Body of pancreas (tissue), 4 donors: ENCODE measurements around the gene ROR1. TPM values are rescaled to one million over a fixed set of nuclear protein-coding genes. Genes with fewer than 3 reads are reported as not detected.

ENCODE experiments used
- ATAC-seq: fragments of 150-250 bp; one replicate; pipeline ENCODE4 v1.9.1; 2016
- DNase-seq, 4 donors: peaks; one replicate each; pipeline ENCODE4 v3.0.0-alpha.2; 2019
- H3K27ac ChIP-seq, 4 donors: fragments of 200-600 bp; sonication (generic); 1 replicate in 3 of 4; 2 replicates in 1 of 4; pipeline versions ENCODE4 v1.5.1 to v1.6.1; 2016 to 2019; ENCODE audit warnings: mild to moderate bottlenecking in 1 of 4, mixed read lengths in 1 of 4, moderate library complexity in 1 of 4
- H3K27me3 ChIP-seq, 2 donors: fragments of 200-600 bp; sonication (generic); one replicate each; pipeline ENCODE4 v1.6.0; 2016; ENCODE audit warnings: mild to moderate bottlenecking in 1 of 2
- H3K36me3 ChIP-seq, 2 donors: fragments of 200-600 bp; sonication (generic); replicated peaks in 1 of 2; 2 replicates each; pipeline ENCODE4 v1.5.1; 2016; ENCODE audit warnings: low read depth in 2 of 2; ENCODE audit not compliant: insufficient read depth in 1 of 2
- H3K4me1 ChIP-seq: fragments of 200-600 bp; sonication (generic); one replicate; pipeline ENCODE4 v1.6.0; 2016
- H3K4me3 ChIP-seq, 2 donors: fragments of 200-600 bp; sonication (generic); 1 replicate in 1 of 2; 2 replicates in 1 of 2; pipeline ENCODE4 v1.5.1; 2016 to 2019
- H3K9me3 ChIP-seq, 3 donors: fragments of 200-600 bp; sonication (generic); 1 replicate in 2 of 3; 2 replicates in 1 of 3; pipeline ENCODE4 v1.5.1; 2016
- POLR2A ChIP-seq, 3 donors: fragments of 450-650 bp; IDR thresholded peaks; one replicate each; pipeline ENCODE4 v1.6.1; 2016; ENCODE audit warnings: antibody characterized with exemption in 3 of 3, mild to moderate bottlenecking in 2 of 3
- WGBS, 2 donors: methylation state at CpG; one replicate each; pipeline ENCODE4 v1.1.5; 2017; 5-methylcytosine and 5-hydroxymethylcytosine counted together
- intact Hi-C: fragments of 100-400 bp; cut with DNase I; formaldehyde crosslinking; loops from one replicate; pipeline ENCODE4 v1.15.1; 2023
- total RNA-seq, 2 donors: library from RNA; depleted of rRNA; stranded (reverse); fragments of >200 nt; gene quantifications; one replicate each; pipeline ENCODE4 v1.1.0, GENCODE V29; 2016
- TF ChIP-seq, protein P1 (sequence below), 7 experiments: fragments of 450-650 bp in 4 of 7; fragments of 200-600 bp in 3 of 7; sonication (generic) in 3 of 7; IDR thresholded peaks; one replicate each; pipeline ENCODE4 v1.5.1; 2016 to 2019; ENCODE audit warnings: antibody characterized with exemption in 7 of 7

ROR1 gene
- total RNA-seq, 2 donors from 2014 or later: 26.7 to 56.0 TPM

DNA sequence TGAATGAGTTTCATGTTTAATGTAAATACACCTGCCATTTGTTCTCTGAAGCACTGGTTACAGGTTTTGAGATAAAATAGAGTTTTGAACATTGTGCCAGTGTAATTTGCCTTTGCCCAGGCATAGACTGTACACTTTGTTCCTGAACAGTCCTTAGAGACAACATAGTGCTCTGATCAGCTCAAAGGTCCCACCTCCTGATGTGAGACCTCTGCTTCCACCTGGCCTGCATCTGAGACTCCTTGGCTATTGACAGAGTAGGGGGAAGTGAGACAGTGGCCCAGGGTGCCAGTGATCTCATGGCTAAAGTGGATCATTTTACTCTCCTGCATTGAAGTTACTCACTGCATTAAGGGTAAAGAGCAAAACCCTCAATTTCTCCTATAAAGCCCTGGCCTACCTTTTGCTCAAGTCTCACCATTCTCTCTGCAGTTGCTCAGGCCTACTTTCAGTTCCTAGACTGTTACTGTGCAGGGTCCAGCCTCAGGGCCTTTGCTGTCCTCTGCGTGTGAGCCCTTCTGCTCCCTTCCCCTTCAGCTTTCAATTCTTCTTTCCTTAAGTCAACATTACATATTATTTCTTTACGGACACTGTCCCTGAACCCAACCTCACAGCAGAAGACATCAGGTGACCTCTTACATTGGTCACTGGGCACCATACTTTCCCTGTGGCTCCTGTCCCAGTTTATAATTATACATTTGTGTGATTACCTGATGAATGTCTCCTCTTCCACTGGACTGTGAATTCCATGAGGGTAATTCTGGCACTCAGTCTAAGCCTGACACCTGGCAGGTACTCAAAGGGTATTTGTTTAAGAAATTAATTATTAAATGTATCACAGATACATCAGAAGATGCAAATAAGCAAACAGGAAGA lies 142.9 kb downstream of the ROR1 start:
- DNase-seq (peak; percentile 64 to 87 (median 80)), ATAC-seq (peak; percentile 81)
- Histone ChIP-seq H3K36me3 (no peaks in the 10 kb centered on the region), H3K9me3 (no peaks in the 10 kb centered on the region), H3K4me1 (peaks cover 89% of the 10 kb centered on the region), H3K27me3 (no peaks in the 10 kb centered on the region), H3K4me3 (no peak overlapping the region), H3K27ac (peak overlapping the region; percentile 62 to 89 (median 81))
- 21 to 24% methylated on average over 2 of the region's 2 CpGs for WGBS, 2 donors
- peak in 1 of 3 donors; percentile 26 for TF ChIP-seq POLR2A (IDR thresholded peaks at IDR 0.05)
- TF ChIP-seq, protein P1, sequence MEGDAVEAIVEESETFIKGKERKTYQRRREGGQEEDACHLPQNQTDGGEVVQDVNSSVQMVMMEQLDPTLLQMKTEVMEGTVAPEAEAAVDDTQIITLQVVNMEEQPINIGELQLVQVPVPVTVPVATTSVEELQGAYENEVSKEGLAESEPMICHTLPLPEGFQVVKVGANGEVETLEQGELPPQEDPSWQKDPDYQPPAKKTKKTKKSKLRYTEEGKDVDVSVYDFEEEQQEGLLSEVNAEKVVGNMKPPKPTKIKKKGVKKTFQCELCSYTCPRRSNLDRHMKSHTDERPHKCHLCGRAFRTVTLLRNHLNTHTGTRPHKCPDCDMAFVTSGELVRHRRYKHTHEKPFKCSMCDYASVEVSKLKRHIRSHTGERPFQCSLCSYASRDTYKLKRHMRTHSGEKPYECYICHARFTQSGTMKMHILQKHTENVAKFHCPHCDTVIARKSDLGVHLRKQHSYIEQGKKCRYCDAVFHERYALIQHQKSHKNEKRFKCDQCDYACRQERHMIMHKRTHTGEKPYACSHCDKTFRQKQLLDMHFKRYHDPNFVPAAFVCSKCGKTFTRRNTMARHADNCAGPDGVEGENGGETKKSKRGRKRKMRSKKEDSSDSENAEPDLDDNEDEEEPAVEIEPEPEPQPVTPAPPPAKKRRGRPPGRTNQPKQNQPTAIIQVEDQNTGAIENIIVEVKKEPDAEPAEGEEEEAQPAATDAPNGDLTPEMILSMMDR (IDR thresholded peaks at IDR 0.05): no peak
- intact Hi-C loops: no loop called here

DNA sequence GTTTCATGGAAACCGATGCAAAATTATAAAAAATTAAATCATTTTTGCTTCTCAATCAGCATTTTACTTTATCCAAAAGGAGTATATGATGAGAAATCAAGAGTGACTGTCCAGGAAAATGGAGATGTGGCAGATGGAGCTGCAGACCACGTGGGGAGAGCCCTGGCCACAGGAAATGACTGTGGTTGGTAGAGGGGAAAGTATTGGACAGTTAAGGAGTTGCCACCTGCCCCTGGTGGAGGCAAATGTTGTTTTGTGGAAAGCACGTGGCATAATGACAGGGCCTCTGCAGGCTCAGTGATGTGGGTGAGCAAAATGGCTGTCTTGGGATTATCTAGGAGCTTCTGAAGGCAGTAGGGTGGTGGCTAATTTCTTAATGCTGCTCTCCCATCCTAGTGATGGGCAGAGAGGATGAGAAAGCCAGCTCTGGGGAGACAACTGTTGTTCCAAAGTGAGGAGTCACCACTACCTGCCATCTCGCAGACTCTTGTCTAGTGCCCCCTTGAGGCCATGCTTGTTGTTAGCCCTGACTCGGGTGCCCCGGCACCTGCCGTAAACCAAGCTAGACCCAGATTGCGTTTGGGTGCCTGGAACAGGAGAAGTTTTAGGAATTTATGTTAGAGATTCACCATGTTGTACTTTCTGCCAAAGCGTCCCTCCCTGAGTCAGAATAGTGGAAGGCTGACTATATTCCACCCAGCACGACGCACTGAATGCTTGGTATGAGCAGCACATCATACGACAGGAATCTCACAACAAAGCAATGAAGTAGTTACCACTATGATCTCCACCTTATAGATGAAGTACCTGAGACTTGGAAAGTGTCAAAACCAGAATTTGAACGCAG lies 144.0 kb downstream of the ROR1 start:
- Histone ChIP-seq H3K36me3 (no peaks in the 10 kb centered on the region), H3K9me3 (no peaks in the 10 kb centered on the region), H3K27me3 (no peaks in the 10 kb centered on the region), H3K4me1 (peaks cover 92% of the 10 kb centered on the region), H3K27ac (peak overlapping the region; percentile 73 to 89 (median 81)), H3K4me3 (no peak overlapping the region)
- DNase-seq (no peak), ATAC-seq (no peak)
- intact Hi-C loops: no loop called here
- WGBS, 2 donors: 83 to 84% methylated on average over 13 of the region's 13 CpGs
- TF ChIP-seq, protein P1 (IDR thresholded peaks at IDR 0.05): no peak

DNA sequence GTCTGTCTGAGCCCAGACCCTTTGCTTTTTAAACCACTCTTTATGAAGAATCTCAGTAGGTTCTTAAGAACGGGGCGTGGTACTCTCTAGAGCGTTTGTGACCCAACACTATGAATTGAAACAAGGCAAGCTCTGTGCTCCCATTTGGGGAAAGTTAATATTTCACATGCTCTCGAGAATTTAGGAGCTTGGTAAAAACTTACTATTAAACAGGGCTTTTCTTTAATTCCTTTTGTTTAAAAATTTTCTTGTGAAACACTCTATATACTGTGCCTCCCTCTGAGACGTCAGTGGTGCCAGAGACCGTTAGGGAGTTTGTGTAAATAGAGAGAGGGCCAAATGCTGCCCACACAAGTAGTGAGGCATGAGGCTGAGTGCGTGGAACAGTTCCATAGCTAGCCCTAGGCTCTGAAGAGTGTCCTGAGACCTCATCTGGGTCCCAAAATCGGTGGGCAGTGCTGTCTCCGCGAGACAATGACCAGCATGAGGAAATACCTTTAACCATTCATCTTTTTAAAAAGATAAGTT lies 144.7 kb downstream of the ROR1 start:
- DNase-seq (no peak), ATAC-seq (no peak)
- H3K27me3 ChIP-seq: no peaks in the 10 kb centered on the region
- H3K27ac ChIP-seq: peak overlapping the region; percentile 33 to 89 (median 81)
- no peaks in the 10 kb centered on the region for H3K9me3 ChIP-seq
- no peak overlapping the region for H3K4me3 ChIP-seq
- peaks cover 94% of the 10 kb centered on the region for H3K4me1 ChIP-seq
- TF ChIP-seq POLR2A (IDR thresholded peaks at IDR 0.05): no peak
- TF ChIP-seq, protein P1 (IDR thresholded peaks at IDR 0.05): no peak
- H3K36me3 ChIP-seq: no peaks in the 10 kb centered on the region
- WGBS, 2 donors: 53 to 59% methylated on average over 10 of the region's 10 CpGs
- intact Hi-C loops: no loop called here

DNA sequence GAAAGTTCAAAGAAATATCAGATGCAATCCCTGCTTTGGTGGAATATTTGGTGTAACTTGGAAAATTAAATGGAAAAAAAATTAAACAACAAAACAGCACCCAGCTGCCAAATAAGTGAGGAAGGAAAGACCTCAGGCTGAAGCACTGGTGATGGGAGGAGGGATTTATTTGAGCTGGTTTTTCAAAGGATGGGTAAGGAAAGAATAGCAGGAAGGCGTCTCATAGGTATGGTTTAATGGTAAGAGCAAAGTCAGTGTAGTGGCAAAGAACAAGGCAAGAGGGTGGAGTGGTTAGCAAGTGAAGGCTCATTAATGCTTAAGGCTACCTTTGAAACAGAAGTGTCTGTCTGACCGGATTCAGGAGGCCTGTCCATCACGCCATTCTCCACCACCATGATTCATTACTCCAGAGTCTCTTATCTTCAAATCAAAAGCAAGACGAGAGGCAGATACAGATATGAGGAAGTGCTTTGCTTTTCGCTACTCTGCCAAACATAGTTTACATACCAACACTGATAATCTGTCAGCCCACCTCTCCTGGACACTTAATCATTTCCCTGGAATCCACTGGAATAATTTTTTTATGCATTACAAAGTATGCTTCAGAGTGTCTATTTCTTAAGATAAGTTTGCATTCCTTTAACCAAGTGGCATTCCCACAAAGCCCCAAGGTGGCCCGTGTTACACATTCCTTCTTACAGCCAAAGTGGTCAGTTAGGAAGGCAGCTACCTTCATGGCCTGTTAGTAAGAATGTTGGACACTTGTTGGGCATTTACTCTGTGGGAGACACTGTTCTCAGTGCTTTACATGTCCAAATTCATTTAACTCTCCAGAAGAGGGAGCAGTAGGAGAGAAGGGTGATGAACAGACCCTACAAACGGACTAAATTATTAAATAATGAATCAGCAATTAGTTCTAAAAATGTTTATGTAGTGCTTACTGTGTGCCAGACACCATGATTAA lies 146.6 kb downstream of the ROR1 start:
- intact Hi-C loops: no loop called here
- DNase-seq (no peak), ATAC-seq (peak; percentile 21)
- Histone ChIP-seq H3K27ac (peak overlapping the region; percentile 54 to 84 (median 67)), H3K4me3 (no peak overlapping the region), H3K27me3 (no peaks in the 10 kb centered on the region), H3K36me3 (no peaks in the 10 kb centered on the region), H3K4me1 (peaks cover 75% of the 10 kb centered on the region), H3K9me3 (no peaks in the 10 kb centered on the region)
- TF ChIP-seq, protein P1 (IDR thresholded peaks at IDR 0.05): peak in 4 of 7 experiments; percentile 23 to 37 (median 28)
- no peak for TF ChIP-seq POLR2A (IDR thresholded peaks at IDR 0.05)
- WGBS, 2 donors: 47 to 55% methylated on average over 7 of the region's 7 CpGs
